ENCODE measurements around the gene ANK2.

DNA sequence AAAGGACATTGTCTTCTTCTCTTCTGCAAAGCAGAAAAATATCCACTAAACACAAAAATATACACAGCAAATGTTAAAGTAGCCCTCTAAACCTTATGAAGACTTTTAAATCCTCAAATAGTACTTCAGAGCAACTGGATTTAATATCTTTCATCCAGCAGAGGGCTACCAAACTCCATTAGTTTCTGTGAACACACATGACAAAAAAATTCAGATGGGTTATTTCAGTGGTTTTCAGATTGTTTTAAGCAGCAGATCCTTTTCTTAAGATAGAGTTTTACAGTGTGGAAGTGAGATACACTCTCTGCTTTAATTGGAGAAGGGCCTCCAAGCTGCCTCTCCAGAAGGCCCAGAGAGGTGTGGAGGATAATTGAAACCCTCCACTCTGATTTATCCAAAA lies 56.7 kb downstream of the ANK2 start:
- TF ChIP-seq, protein P1, sequence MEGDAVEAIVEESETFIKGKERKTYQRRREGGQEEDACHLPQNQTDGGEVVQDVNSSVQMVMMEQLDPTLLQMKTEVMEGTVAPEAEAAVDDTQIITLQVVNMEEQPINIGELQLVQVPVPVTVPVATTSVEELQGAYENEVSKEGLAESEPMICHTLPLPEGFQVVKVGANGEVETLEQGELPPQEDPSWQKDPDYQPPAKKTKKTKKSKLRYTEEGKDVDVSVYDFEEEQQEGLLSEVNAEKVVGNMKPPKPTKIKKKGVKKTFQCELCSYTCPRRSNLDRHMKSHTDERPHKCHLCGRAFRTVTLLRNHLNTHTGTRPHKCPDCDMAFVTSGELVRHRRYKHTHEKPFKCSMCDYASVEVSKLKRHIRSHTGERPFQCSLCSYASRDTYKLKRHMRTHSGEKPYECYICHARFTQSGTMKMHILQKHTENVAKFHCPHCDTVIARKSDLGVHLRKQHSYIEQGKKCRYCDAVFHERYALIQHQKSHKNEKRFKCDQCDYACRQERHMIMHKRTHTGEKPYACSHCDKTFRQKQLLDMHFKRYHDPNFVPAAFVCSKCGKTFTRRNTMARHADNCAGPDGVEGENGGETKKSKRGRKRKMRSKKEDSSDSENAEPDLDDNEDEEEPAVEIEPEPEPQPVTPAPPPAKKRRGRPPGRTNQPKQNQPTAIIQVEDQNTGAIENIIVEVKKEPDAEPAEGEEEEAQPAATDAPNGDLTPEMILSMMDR (IDR thresholded peaks at IDR 0.05; ENCODE audit: low read depth, low read length): no peak
- TF ChIP-seq POLR2A (IDR thresholded peaks at IDR 0.05; ENCODE audit: extremely low read depth, insufficient read length): no peak
